Thyroid gland (tissue), 4 donors: ENCODE results near the gene WDR44.

Experiments
- POLR2A ChIP-seq, 2 donors: fragments of 450-650 bp; IDR thresholded peaks; one replicate each; pipeline ENCODE4 v1.6.1; 2017; ENCODE audit warnings: antibody characterized with exemption in 2 of 2, mild to moderate bottlenecking in 2 of 2, moderate library complexity in 1 of 2
- TF ChIP-seq, protein P1 (sequence below), 6 experiments: fragments of 200-600 bp in 3 of 6; fragments of 450-650 bp in 3 of 6; sonication (generic) in 3 of 6; IDR thresholded peaks; one replicate each; pipeline ENCODE4 v1.5.1; 2016 to 2019; ENCODE audit warnings: antibody characterized with exemption in 6 of 6, mild to moderate bottlenecking in 2 of 6, inconsistent platforms in 1 of 6, moderate library complexity in 1 of 6

DNA sequence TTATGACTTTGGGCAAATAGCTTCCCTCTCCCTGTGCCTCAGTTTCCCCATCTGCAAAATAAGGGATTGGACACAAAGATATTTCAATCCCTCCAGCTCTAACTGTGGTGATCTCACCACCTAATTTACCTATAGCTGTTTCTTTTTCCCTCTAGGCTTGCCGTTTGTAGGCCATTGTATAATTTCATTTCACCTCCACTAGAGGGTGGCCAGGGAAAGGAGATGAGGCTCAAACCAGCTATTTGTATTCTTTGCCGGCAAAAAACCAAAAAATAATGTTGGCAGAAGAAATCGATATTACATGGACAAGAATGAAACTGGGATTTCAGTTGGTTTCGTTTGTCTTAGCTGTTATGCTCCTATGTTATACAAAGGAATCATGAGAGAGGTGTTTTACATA is 113.6 kb downstream of the WDR44 start:
- TF ChIP-seq, protein P1, sequence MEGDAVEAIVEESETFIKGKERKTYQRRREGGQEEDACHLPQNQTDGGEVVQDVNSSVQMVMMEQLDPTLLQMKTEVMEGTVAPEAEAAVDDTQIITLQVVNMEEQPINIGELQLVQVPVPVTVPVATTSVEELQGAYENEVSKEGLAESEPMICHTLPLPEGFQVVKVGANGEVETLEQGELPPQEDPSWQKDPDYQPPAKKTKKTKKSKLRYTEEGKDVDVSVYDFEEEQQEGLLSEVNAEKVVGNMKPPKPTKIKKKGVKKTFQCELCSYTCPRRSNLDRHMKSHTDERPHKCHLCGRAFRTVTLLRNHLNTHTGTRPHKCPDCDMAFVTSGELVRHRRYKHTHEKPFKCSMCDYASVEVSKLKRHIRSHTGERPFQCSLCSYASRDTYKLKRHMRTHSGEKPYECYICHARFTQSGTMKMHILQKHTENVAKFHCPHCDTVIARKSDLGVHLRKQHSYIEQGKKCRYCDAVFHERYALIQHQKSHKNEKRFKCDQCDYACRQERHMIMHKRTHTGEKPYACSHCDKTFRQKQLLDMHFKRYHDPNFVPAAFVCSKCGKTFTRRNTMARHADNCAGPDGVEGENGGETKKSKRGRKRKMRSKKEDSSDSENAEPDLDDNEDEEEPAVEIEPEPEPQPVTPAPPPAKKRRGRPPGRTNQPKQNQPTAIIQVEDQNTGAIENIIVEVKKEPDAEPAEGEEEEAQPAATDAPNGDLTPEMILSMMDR (IDR thresholded peaks at IDR 0.05), result peak in 5 of 6 experiments; percentile 31 to 68 (median 50)
- no peak for TF ChIP-seq POLR2A (IDR thresholded peaks at IDR 0.05)
